Measurements from ENCODE around the gene EFTUD2. TPM values are rescaled to one million over a fixed set of nuclear protein-coding genes. Genes with fewer than 3 reads are reported as not detected.
A peak's percentile ranks its signal among the peaks of the same experiment; 100 is the strongest.

Gene EFTUD2
- total and polyA plus RNA-seq, 2 of the 8 experiments (the other 6 are each of a cell fraction or from before 2014, with no cell fraction given) = 118 to 195 TPM

DNA sequence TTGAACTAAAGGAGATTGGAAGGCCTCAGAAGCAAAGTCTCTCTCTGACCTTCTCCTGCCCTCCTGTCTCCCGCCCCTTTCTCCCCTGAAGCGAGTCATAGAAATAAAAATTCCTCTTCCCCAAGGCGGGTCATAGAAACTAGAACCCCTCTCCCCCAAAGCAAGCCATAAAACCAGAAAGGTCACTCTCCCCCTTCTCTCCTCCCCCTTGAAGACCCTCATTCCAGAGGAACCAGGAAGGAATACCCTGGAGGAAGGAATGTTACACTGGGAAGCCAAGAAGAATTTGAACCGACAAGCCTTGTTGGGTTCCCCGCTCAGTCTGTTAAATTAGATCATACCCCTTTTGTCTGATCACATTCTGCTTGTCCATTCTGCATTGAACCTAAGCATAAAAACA is 66.4 kb downstream of the EFTUD2 start:
- no peak overlapping the region for H2BK15ac ChIP-seq (ENCODE audit: low read length)
- H3K4ac ChIP-seq (replicated peaks; ENCODE audit: insufficient read length, low read depth, low read length) = no peak overlapping the region
- H3K79me1 ChIP-seq (ENCODE audit: low read depth, low read length) = no peaks in the 10 kb centered on the region
- no peak overlapping the region for H3K18ac ChIP-seq (ENCODE audit: extremely low read depth, low read length)
- 63% methylated on average over 4 of the region's 5 CpGs; no CpG with 5 or more reads in 1 of the 2 experiments for WGBS, 2 experiments (ENCODE audit: extremely low coverage in 1 of 2, insufficient coverage in 1 of 2, insufficient read length in 1 of 2, insufficient replicate concordance in 2 of 2, low coverage in 1 of 2, low lambda C conversion rate in 2 of 2, missing lambda C conversion rate in 1 of 2)
- peak overlapping the region; percentile 62; the same call in 1 of the 2 replicates for H2BK5ac ChIP-seq (ENCODE audit: low read depth, low read length)
- H3K9me3 ChIP-seq (ENCODE audit: insufficient read depth in 2 of 2, low read depth in 1 of 2, low read length in 1 of 2) = no peaks in the 10 kb centered on the region
- no peak overlapping the region for H4K91ac ChIP-seq (replicated peaks; ENCODE audit: insufficient read length, low read length)
- no peak overlapping the region for H3K27ac ChIP-seq (ENCODE audit: low read depth, low read length)
- H3K56ac ChIP-seq (replicated peaks; ENCODE audit: insufficient read length, low read depth, low read length) = no peak overlapping the region
- no peak overlapping the region for H4K5ac ChIP-seq (ENCODE audit: insufficient read length, low read depth, low read length)
- TF ChIP-seq TEAD4 (IDR thresholded peaks at IDR 0.05; ENCODE audit: low read depth, low read length) = peak; percentile 90
- TF ChIP-seq ASH2L (IDR thresholded peaks at IDR 0.05; ENCODE audit: low read length) = no peak
- no peak for TF ChIP-seq SAP30 (IDR thresholded peaks at IDR 0.05; ENCODE audit: insufficient read depth, insufficient replicate concordance, low read length)
- no peak for TF ChIP-seq GABPA (IDR thresholded peaks at IDR 0.05; ENCODE audit: borderline replicate concordance, insufficient read depth, low read length)
- peak in 1 of 3 experiments; percentile 32; a peak in 1 of 4 replicates for TF ChIP-seq CTCF (IDR thresholded peaks at IDR 0.05; ENCODE audit: control extremely low read depth in 1 of 3, insufficient read depth in 1 of 3, low read depth in 1 of 3, low read length in 3 of 3)
- TF ChIP-seq JUN (IDR thresholded peaks at IDR 0.05; ENCODE audit: low read depth, low read length) = no peak
- no peak for TF ChIP-seq YY1 (IDR thresholded peaks at IDR 0.05; ENCODE audit: low read depth, low read length)
- H3K4me2 ChIP-seq (ENCODE audit: insufficient read depth in 1 of 2, low read depth in 2 of 2, low read length in 2 of 2) = no peak overlapping the region
- H3K23ac ChIP-seq (ENCODE audit: insufficient read length) = no peak overlapping the region
- DNase-seq (ENCODE audit: low read depth in 1 of 2, low spot score in 2 of 2) (no peak), FAIRE-seq (no peak)
- H3K23me2 ChIP-seq (ENCODE audit: low read depth, low read length) = peaks cover 4% of the 10 kb centered on the region; the same call in 1 of the 2 replicates
- no peak overlapping the region for H2BK20ac ChIP-seq (ENCODE audit: low read length)
- H3K79me2 ChIP-seq (ENCODE audit: control insufficient read depth in 1 of 2, insufficient read depth in 2 of 2, low read length in 2 of 2) = peaks cover 5 to 18% of the 10 kb centered on the region in 2 experiments
- peaks cover 0 to 4% of the 10 kb centered on the region in 2 experiments for H4K20me1 ChIP-seq (replicated peaks in 1 of 2; ENCODE audit: control insufficient read depth in 1 of 2, insufficient read depth in 2 of 2, low read length in 2 of 2)
- H3K36me3 ChIP-seq (ENCODE audit: control insufficient read depth in 2 of 4, insufficient read depth in 4 of 4, low read length in 3 of 4) = no peaks in the 10 kb centered on the region
- 0 out of 2 replicates have a peak overlapping the region, but pooled peaks have one; percentile 75 for H2BK12ac ChIP-seq (ENCODE audit: low read depth, low read length)
- no peak overlapping the region for H2AK5ac ChIP-seq (ENCODE audit: low read depth, low read length)
- POLR2A ChIA-PET (ENCODE audit: partially characterized antibody) = interaction anchor here (1.0 to 5.5 kb wide), 5 partner anchors 9 to 57 kb away, joined by 3 to 58 read pairs (median 7); partner anchors contain the start of gene HIGD1B
- H2AFZ ChIP-seq (ENCODE audit: low read length) = no peak overlapping the region
- no peak overlapping the region for H4K8ac ChIP-seq (ENCODE audit: extremely low read depth, insufficient read depth, low read length)
- peak overlapping the region; percentile 64 for H2BK120ac ChIP-seq (replicated peaks; ENCODE audit: low read depth, low read length)
- no peak overlapping the region; a peak in 1 of 7 replicates for H3K9ac ChIP-seq (replicated peaks in 1 of 4; ENCODE audit: extremely low read depth in 1 of 4, low read depth in 3 of 4, low read length in 3 of 4)
- no peaks in the 10 kb centered on the region for H3K27me3 ChIP-seq (replicated peaks in 1 of 4; ENCODE audit: control insufficient read depth in 3 of 4, extremely low read depth in 1 of 4, insufficient read depth in 3 of 4, low read length in 3 of 4)
- no peak overlapping the region for H3K4me3 ChIP-seq (ENCODE audit: extremely low read depth in 1 of 4, insufficient read depth in 2 of 4, low read depth in 3 of 4, low read length in 4 of 4)
- H3K4me1 ChIP-seq (replicated peaks in 1 of 4; ENCODE audit: control insufficient read depth in 3 of 4, insufficient read depth in 4 of 4, low read length in 3 of 4) = peaks cover 0 to 7% (median 5%) of the 10 kb centered on the region in 4 experiments; a peak in 4 of 7 replicates
- H3K14ac ChIP-seq (ENCODE audit: insufficient read length) = no peak overlapping the region
- CTCF ChIA-PET (ENCODE audit: partially characterized antibody) = interaction anchor here (1.0 to 5.2 kb wide), 12 partner anchors 8 to 70 kb away, joined by 3 to 44 read pairs (median 7); no protein-coding TSS in a partner anchor
